ENCODE measurements around the gene RSPO3. TPM values are rescaled to one million over a fixed set of nuclear protein-coding genes. Genes with fewer than 3 reads are reported as not detected.

The RSPO3 gene
- polyA plus RNA-seq, 2 of the 4 experiments (the other 2 are of a cell fraction): 32.4 to 128 TPM

- TF ChIP-seq RARB (CRISPR knock-in tag; IDR thresholded peaks at IDR 0.05): no peak
- no peak for TF ChIP-seq ZFP36 (IDR thresholded peaks at IDR 0.05; ENCODE audit: borderline replicate concordance, partially characterized antibody)
- no peak for TF ChIP-seq HOXB13 (CRISPR knock-in tag; IDR thresholded peaks at IDR 0.05; ENCODE audit: low read depth)
- no peak for TF ChIP-seq HEYL (CRISPR knock-in tag; IDR thresholded peaks at IDR 0.05)
- TF ChIP-seq NR3C1 (IDR thresholded peaks at IDR 0.05): no peak
- no peak for TF ChIP-seq BHLHE40 (IDR thresholded peaks at IDR 0.05; ENCODE audit: low read depth, low read length)
- TF ChIP-seq RNF2 (IDR thresholded peaks at IDR 0.05; ENCODE audit: borderline replicate concordance, low read depth): no peak
- no peak for TF ChIP-seq CEBPB (IDR thresholded peaks at IDR 0.05)
- no peak for TF ChIP-seq NPAS2 (CRISPR knock-in tag; IDR thresholded peaks at IDR 0.05; ENCODE audit: borderline replicate concordance)
- no peak for TF ChIP-seq POLR2A (IDR thresholded peaks at IDR 0.05; ENCODE audit: low read length)
- no peak for TF ChIP-seq MAX (IDR thresholded peaks at IDR 0.05)
- no peak for TF ChIP-seq HES2 (IDR thresholded peaks at IDR 0.05)
- TF ChIP-seq BCL3 (IDR thresholded peaks at IDR 0.05): no peak
- no peak for TF ChIP-seq RAD21 (conservative IDR thresholded peaks at IDR 0.05 in 1 of 2, IDR thresholded peaks at IDR 0.05 in 1 of 2)
- no peak for TF ChIP-seq JUNB (IDR thresholded peaks at IDR 0.05)
- TF ChIP-seq KDM1A (IDR thresholded peaks at IDR 0.05; ENCODE audit: low read depth): no peak
- TF ChIP-seq HOXA7 (CRISPR knock-in tag; IDR thresholded peaks at IDR 0.05): no peak
- TF ChIP-seq KDM5A (IDR thresholded peaks at IDR 0.05): no peak
- no peak for FAIRE-seq
- ChIA-PET POLR2A (no interaction called here), CTCF (no interaction called here)
- H3K4me1 ChIP-seq: peaks cover 5% of the 10 kb centered on the region; the same call in 2 of the 3 replicates
- DNase-seq (ENCODE audit: low read depth in 1 of 2, low spot score in 1 of 2): no peak
- no peaks in the 10 kb centered on the region for H3K9me3 ChIP-seq
- no peak overlapping the region for H3K4me2 ChIP-seq
- H3K4me3 ChIP-seq: no peak overlapping the region
- H3K27ac ChIP-seq: no peak overlapping the region
- no peak for ATAC-seq
- 82% methylated on average over 6 of the region's 6 CpGs for WGBS (ENCODE audit: missing lambda C conversion rate)
Observed at GRCh38 chr6:127210725-127211124, 92.3 kb downstream of the RSPO3 start.

- TF ChIP-seq ZSCAN20 (CRISPR knock-in tag; IDR thresholded peaks at IDR 0.05) (no peak), CTCF (IDR thresholded peaks at IDR 0.05) (no peak), PHF8 (IDR thresholded peaks at IDR 0.05; ENCODE audit: borderline replicate concordance, low read depth) (no peak), REST (IDR thresholded peaks at IDR 0.05) (no peak), HMGXB4 (CRISPR knock-in tag; IDR thresholded peaks at IDR 0.05; ENCODE audit: borderline replicate concordance) (no peak), JUNB (IDR thresholded peaks at IDR 0.05) (no peak), CBX2 (IDR thresholded peaks at IDR 0.05; ENCODE audit: borderline replicate concordance, low read depth) (no peak), POLR2AphosphoS2 (conservative IDR thresholded peaks at IDR 0.05; ENCODE audit: low read length) (no peak), GATA3 (IDR thresholded peaks at IDR 0.05; ENCODE audit: borderline replicate concordance) (no peak), BHLHE40 (IDR thresholded peaks at IDR 0.05; ENCODE audit: low read depth, low read length) (no peak), HOXB5 (CRISPR knock-in tag; IDR thresholded peaks at IDR 0.05) (no peak), CBX8 (IDR thresholded peaks at IDR 0.05) (no peak), ELK1 (IDR thresholded peaks at IDR 0.05; ENCODE audit: low read depth, low read length) (no peak), ZC3H11A (IDR thresholded peaks at IDR 0.05) (no peak), KDM1A (IDR thresholded peaks at IDR 0.05; ENCODE audit: low read depth) (no peak)
- Histone ChIP-seq H3K27ac (no peak overlapping the region), H3K4me3 (no peak overlapping the region), H3K4me2 (no peak overlapping the region), H3K4me1 (peaks cover 21% of the 10 kb centered on the region), H3K9me3 (no peaks in the 10 kb centered on the region)
- CTCF ChIA-PET: no interaction called here
- FAIRE-seq (no peak), ATAC-seq (no peak), DNase-seq (ENCODE audit: low read depth in 1 of 2, low spot score in 1 of 2) (no peak)
- POLR2A ChIA-PET: no interaction called here
Observed at GRCh38 chr6:127212376-127212775, 93.9 kb downstream of the RSPO3 start.
